HepG2 (cell line): ENCODE data around the gene SRGAP3. TPM values are rescaled to one million over a fixed set of nuclear protein-coding genes. Genes with fewer than 3 reads are reported as not detected.

Experiments used
- ATRX ChIP-seq: sonication (generic); formaldehyde crosslinking; IDR thresholded peaks from 2 replicates; pipeline ENCODE4 v1.4.0; 2020; ENCODE audit warnings: missing genetic modification reagents, borderline replicate concordance
- DNMT1 ChIP-seq: sonication (generic); formaldehyde crosslinking; IDR thresholded peaks from 2 replicates; pipeline ENCODE4 v1.5.1; 2020; ENCODE audit warnings: mild to moderate bottlenecking, missing genetic modification reagents
- FLYWCH1 ChIP-seq: sonication (generic); formaldehyde crosslinking; IDR thresholded peaks from 2 replicates; pipeline ENCODE4 v1.8.1; 2023; ENCODE audit warnings: mild to moderate bottlenecking, missing genetic modification reagents
- GFI1 ChIP-seq: sonication (generic); formaldehyde crosslinking; IDR thresholded peaks from 2 replicates; pipeline ENCODE4 v1.5.0; 2020; ENCODE audit warnings: missing genetic modification reagents, mild to moderate bottlenecking, borderline replicate concordance
- HDAC6 ChIP-seq: fragments of 200-600 bp; sonication (generic); IDR thresholded peaks from 2 replicates; pipeline ENCODE4 v1.7.0; 2017; ENCODE audit warnings: mild to moderate bottlenecking, antibody characterized with exemption, low read length, low read depth
- MAF1 ChIP-seq: sonication (generic); formaldehyde crosslinking; IDR thresholded peaks from 2 replicates; pipeline ENCODE4 v1.5.0; 2020; ENCODE audit warnings: missing genetic modification reagents, borderline replicate concordance
- MEIS2 ChIP-seq: sonication (generic); formaldehyde crosslinking; IDR thresholded peaks from 2 replicates; pipeline ENCODE4 v1.9.0; 2021; ENCODE audit warnings: mild to moderate bottlenecking, missing genetic modification reagents
- NCOA1 ChIP-seq: sonication (generic); formaldehyde crosslinking; IDR thresholded peaks from 2 replicates; pipeline ENCODE4 v1.9.0; 2021; ENCODE audit warnings: missing genetic modification reagents
- NFIB ChIP-seq: sonication (generic); formaldehyde crosslinking; IDR thresholded peaks from 2 replicates; pipeline ENCODE4 v1.9.0; 2021; ENCODE audit warnings: missing genetic modification reagents, mild to moderate bottlenecking, borderline replicate concordance
- RFXAP ChIP-seq: sonication (generic); formaldehyde crosslinking; IDR thresholded peaks from 2 replicates; pipeline ENCODE4 v1.4.0; 2020; ENCODE audit warnings: missing genetic modification reagents, borderline replicate concordance
- SIX4 ChIP-seq: sonication (generic); formaldehyde crosslinking; IDR thresholded peaks from 2 replicates; pipeline ENCODE4 v1.4.0; 2020; ENCODE audit warnings: missing genetic modification reagents
- TP53 ChIP-seq: sonication (generic); formaldehyde crosslinking; conservative IDR thresholded peaks from 2 replicates; pipeline ENCODE4 v1.4.0; 2020; ENCODE audit warnings: missing genetic modification reagents
- ZNF20 ChIP-seq: sonication (generic); formaldehyde crosslinking; IDR thresholded peaks from 2 replicates; pipeline ENCODE4 v1.4.0; 2020; ENCODE audit warnings: mild to moderate bottlenecking, moderate library complexity, missing genetic modification reagents
- ZNF260 ChIP-seq: sonication (generic); formaldehyde crosslinking; IDR thresholded peaks from 2 replicates; pipeline ENCODE4 v1.4.0; 2020; ENCODE audit warnings: missing genetic modification reagents, low read depth, mild to moderate bottlenecking, borderline replicate concordance
- ZNF34 ChIP-seq: sonication (generic); formaldehyde crosslinking; IDR thresholded peaks from 2 replicates; pipeline ENCODE4 v1.4.0; 2020; ENCODE audit warnings: mild to moderate bottlenecking, missing genetic modification reagents, borderline replicate concordance
- ZNF562 ChIP-seq: sonication (generic); formaldehyde crosslinking; IDR thresholded peaks from 2 replicates; pipeline ENCODE4 v1.8.0; 2022; ENCODE audit warnings: missing genetic modification reagents, borderline replicate concordance
- polyA plus RNA-seq, 8 experiments: library from polyadenylated mRNA; depleted of rRNA in 3 of 8; stranded (reverse) in 7 of 8; unstranded in 1 of 8; fragments of >200 nt; fragmentation: Illumina TruSeq in 4 of 8; extraction: Trizol in 4 of 8; gene quantifications; 2 replicates each; pipeline versions ENCODE4 v1.2.1 to v1.2.3, GENCODE V29; 2011 to 2016; ENCODE audit warnings: low read depth in 4 of 8, missing spikeins in 1 of 8, mixed read lengths in 1 of 8; ENCODE audit not compliant: insufficient read depth in 1 of 8
- total RNA-seq, 5 experiments: library from RNA; depleted of rRNA; stranded (reverse); fragments of >200 nt; fragmentation: Illumina TruSeq; extraction: Trizol; gene quantifications; 2 replicates each; pipeline ENCODE4 v1.2.3, GENCODE V29; 2016; ENCODE audit warnings: low read depth in 1 of 5
- TF ChIP-seq, protein P1 (sequence below): sonication (generic); formaldehyde crosslinking; IDR thresholded peaks from 2 replicates; pipeline ENCODE4 v1.4.0; 2020; ENCODE audit warnings: missing genetic modification reagents
- TF ChIP-seq, protein P2 (sequence below): sonication (generic); formaldehyde crosslinking; IDR thresholded peaks from 2 replicates; pipeline ENCODE4 v1.5.0; 2020; ENCODE audit warnings: mild to moderate bottlenecking, missing genetic modification reagents
- TF ChIP-seq, protein P3 (sequence below): IDR thresholded peaks from 2 replicates; pipeline ENCODE4 v1.6.1; 2016; ENCODE audit warnings: missing biosample characterization, missing genetic modification reagents, low read depth
- TF ChIP-seq, protein P4 (sequence below): sonication (generic); formaldehyde crosslinking; IDR thresholded peaks from 2 replicates; pipeline ENCODE4 v1.4.0; 2020; ENCODE audit warnings: missing genetic modification reagents
- TF ChIP-seq, protein P5 (sequence below): sonication (generic); formaldehyde crosslinking; IDR thresholded peaks from 2 replicates; pipeline ENCODE4 v1.4.0; 2020; ENCODE audit warnings: missing genetic modification reagents, borderline replicate concordance

SRGAP3 gene
- total and polyA plus RNA-seq, 2 of the 13 experiments (the other 11 are each of a cell fraction or from before 2014, with no cell fraction given) = 1.2 to 1.4 TPM

DNA sequence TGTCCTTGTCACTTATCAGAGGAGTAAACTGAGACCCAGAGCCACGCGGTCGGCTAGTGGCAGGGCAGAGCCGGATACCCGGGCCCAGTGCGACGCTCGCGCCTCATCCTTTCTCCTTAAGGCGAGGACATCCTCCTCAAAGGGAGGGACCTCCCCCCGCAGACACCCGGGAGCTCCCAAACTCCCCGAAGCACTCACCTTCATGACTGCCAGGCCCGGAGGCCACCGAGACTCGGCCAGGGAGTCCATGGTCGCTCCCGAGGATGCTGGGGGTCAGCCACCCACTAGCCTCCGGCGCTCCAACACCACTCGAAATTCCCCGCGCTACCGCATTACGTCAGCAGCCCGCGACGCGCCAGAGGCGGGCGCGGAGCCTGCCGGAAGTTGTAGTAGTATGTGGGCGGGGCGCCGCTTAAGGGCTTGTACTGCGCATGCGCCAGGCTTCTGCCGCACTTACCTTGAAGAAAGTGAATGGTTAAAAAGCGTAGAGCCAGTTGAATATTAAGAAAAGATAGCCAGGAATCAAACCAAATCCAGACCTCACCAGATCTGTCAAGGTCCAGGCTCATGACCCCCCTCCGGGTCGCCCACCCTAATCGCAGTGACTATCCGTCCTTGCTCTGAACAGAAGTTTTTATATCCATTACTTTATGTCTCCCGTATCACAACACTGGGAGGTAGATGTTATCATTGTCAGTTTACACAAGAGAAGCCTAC is 286.2 kb downstream of the SRGAP3 start, which contains the start of gene RAD18 (continued):
- TF ChIP-seq, protein P1, sequence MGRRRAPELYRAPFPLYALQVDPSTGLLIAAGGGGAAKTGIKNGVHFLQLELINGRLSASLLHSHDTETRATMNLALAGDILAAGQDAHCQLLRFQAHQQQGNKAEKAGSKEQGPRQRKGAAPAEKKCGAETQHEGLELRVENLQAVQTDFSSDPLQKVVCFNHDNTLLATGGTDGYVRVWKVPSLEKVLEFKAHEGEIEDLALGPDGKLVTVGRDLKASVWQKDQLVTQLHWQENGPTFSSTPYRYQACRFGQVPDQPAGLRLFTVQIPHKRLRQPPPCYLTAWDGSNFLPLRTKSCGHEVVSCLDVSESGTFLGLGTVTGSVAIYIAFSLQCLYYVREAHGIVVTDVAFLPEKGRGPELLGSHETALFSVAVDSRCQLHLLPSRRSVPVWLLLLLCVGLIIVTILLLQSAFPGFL (CRISPR knock-in tag) = no peak
- TF ChIP-seq MAF1 (CRISPR knock-in tag) (no peak), ZNF260 (CRISPR knock-in tag) (no peak), HDAC6 (no peak), NCOA1 (CRISPR knock-in tag) (no peak), FLYWCH1 (CRISPR knock-in tag) (no peak), DNMT1 (CRISPR knock-in tag) (no peak), ATRX (CRISPR knock-in tag) (no peak), TP53 (CRISPR knock-in tag) (no peak), ZNF34 (CRISPR knock-in tag) (peak; percentile 62; the same call in 1 of the 2 replicates), ZNF20 (no peak), SIX4 (CRISPR knock-in tag) (no peak), GFI1 (CRISPR knock-in tag) (no peak), NFIB (CRISPR knock-in tag) (no peak), MEIS2 (CRISPR knock-in tag) (no peak), RFXAP (peak; percentile 50; the same call in 1 of the 2 replicates), ZNF562 (CRISPR knock-in tag) (no peak)
- TF ChIP-seq, protein P2, sequence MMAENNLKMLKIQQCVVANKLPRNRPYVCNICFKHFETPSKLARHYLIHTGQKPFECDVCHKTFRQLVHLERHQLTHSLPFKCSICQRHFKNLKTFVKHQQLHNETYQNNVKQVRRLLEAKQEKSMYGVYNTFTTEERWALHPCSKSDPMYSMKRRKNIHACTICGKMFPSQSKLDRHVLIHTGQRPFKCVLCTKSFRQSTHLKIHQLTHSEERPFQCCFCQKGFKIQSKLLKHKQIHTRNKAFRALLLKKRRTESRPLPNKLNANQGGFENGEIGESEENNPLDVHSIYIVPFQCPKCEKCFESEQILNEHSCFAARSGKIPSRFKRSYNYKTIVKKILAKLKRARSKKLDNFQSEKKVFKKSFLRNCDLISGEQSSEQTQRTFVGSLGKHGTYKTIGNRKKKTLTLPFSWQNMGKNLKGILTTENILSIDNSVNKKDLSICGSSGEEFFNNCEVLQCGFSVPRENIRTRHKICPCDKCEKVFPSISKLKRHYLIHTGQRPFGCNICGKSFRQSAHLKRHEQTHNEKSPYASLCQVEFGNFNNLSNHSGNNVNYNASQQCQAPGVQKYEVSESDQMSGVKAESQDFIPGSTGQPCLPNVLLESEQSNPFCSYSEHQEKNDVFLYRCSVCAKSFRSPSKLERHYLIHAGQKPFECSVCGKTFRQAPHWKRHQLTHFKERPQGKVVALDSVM (CRISPR knock-in tag) = no peak
- TF ChIP-seq, protein P3, sequence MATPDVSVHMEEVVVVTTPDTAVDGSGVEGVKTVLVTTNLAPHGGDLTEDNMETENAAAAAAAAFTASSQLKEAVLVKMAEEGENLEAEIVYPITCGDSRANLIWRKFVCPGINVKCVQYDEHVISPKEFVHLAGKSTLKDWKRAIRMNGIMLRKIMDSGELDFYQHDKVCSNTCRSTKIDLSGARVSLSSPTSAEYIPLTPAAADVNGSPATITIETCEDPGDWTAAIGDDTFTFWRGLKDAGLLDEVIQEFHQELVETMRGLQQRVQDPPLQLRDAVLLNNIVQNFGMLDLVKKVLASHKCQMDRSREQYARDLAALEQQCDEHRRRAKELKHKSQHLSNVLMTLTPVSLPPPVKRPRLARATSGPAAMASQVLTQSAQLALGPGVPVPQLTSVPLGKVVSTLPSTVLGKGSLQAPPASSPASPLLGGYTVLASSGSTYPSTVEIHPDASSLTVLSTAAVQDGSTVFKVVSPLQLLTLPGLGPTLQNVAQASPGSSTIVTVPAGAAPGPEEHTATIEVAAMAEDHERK = peak; percentile 66; the same call in 1 of the 2 replicates
- TF ChIP-seq, protein P4, sequence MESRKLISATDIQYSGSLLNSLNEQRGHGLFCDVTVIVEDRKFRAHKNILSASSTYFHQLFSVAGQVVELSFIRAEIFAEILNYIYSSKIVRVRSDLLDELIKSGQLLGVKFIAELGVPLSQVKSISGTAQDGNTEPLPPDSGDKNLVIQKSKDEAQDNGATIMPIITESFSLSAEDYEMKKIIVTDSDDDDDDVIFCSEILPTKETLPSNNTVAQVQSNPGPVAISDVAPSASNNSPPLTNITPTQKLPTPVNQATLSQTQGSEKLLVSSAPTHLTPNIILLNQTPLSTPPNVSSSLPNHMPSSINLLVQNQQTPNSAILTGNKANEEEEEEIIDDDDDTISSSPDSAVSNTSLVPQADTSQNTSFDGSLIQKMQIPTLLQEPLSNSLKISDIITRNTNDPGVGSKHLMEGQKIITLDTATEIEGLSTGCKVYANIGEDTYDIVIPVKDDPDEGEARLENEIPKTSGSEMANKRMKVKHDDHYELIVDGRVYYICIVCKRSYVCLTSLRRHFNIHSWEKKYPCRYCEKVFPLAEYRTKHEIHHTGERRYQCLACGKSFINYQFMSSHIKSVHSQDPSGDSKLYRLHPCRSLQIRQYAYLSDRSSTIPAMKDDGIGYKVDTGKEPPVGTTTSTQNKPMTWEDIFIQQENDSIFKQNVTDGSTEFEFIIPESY (CRISPR knock-in tag) = no peak; the same call in 1 of the 2 replicates
- TF ChIP-seq, protein P5, sequence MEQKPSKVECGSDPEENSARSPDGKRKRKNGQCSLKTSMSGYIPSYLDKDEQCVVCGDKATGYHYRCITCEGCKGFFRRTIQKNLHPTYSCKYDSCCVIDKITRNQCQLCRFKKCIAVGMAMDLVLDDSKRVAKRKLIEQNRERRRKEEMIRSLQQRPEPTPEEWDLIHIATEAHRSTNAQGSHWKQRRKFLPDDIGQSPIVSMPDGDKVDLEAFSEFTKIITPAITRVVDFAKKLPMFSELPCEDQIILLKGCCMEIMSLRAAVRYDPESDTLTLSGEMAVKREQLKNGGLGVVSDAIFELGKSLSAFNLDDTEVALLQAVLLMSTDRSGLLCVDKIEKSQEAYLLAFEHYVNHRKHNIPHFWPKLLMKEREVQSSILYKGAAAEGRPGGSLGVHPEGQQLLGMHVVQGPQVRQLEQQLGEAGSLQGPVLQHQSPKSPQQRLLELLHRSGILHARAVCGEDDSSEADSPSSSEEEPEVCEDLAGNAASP = no peak
